ENCODE measurements around the gene GRHPR.
"Not testable (repeated sequence)": the region's sequence is repeated elsewhere in the genome, so short reads cannot be mapped to it uniquely, and the experiment has no call there.

GRHPR gene

DNA sequence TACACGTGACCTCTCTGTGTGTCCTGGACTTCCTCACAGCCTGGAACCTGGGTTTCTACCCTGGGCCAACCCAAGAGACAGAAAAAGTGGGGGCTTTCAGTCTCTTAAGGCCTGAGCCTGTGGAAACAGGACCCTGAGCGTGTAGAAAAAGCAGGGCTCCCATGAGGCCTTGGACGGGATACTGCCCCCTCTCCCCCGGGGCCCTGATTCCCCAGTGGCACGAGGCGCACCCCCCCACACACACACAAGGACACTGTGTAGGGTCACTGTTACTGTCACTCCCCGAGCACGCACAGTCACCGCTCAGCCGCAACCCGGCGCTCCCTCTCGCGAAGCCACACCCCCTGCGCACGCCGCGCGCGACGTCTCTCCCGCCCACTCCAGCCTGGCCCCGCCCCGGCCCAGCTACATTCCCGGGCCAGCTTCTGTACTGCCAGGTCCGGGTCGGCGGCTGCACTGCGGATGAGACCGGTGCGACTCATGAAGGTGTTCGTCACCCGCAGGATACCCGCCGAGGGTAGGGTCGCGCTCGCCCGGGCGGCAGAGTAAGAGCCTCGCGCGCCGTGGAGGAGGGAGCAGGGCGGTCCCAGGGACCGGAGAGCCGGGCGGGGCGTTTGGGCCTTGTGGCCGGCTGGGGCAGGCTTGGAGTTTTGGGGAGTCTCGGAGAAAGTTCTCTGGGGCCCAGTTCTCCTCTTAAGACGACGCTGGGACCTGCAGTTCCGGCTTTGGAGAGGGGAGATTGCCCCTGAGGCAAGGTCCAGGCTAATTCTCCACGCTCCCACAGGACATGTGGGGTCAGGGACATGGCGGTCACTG lies at the start of gene GRHPR:
GRHPR (plus strand) TSS at position 408 of the 816 bp plus-strand sequence; CDS start at position 463, 55 bp downstream.
- DNase-seq (ENCODE audit: low read depth, low spot score) = no peak

DNA sequence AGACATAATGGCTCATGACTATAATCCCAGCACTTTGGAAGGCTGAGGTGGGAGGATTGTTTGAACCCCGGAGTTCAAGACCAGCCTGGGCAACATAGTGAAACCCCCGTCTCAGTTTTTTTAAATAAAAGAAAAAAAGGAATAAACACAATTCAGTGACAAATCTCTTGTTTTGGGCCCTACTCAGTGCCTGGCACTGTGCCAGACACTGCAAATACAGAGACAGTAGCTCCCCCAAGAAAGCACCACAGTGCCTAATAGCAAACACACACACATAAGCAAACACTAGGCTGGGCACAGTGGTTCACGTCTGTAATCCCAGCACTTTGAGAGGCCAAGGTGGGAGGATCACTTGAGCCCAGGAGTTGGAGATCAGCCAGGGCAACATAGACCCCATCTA lies 49.7 kb upstream of the GRHPR start:
- no peak for DNase-seq (ENCODE audit: low read depth, low spot score)

GRCh38 chr9:37373621-37374020 lies 48.9 kb upstream of the GRHPR start:
- no peak for DNase-seq (ENCODE audit: low read depth, low spot score)

GRCh38 chr9:37374892-37375291 lies 47.6 kb upstream of the GRHPR start:
- no peak for DNase-seq (ENCODE audit: low read depth, low spot score)

DNA sequence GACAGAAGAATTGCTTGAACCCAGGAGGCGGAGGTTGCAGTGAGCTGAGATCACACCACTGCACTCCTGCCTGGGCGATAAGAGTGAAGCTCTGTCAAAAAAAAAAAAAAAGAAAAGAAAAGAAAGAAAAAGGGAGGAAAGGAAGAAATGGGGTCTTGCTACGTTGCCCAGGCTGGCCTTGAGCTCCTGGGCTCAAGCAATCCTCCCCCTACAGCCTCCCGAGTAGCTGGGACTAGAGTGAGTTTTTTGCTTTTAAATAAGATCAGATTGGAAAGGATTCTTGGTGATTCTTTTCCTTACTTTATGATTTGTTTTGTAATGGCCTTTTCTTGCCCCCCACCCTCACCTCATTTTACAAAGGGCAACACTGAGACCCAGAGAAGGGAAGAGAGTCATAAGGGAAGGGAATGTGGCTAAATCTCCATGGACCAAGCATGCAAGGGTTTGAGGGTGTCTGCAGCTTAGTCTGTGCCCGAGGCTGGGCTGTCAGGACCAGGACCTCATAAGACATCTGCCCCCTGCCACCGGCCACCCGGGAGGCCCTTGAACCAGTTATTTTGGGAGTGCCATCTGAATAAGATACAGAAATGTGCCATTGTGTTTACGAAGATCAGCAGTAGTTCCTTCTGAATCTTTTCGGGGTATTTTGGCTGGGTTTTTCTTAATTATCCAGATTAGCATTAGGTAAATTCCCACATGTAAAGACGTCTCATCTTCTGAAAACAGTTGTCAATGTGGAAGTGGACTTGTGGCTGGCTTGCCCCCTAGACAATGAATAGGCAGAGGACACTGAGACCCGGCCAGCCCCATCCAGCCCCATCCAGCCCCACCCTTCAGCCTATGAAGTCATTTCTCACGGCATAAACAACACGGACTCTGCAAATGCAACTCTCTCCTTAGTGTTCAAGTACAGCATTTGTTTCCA lies 44.5 kb upstream of the GRHPR start:
- DNase-seq (ENCODE audit: low read depth, low spot score) = no peak

DNA sequence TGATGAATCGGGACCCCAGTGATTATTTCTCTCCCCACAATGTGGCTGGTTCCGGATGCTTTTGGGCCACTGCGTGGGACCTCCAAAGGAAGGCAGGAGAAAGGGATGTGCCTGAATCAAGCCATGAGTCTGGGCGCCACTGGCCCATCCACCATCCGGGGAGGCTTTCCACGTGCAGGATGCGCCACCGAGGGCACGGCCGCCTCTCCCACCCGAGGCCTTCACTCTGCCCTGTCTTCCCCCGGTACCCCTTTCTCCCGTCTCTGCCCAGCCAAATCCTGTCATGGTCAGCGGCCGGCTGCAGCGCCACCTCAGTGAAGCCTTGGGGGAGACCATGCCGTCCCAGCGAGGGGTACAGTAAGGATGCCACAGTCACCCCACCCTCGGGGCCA lies 43.9 kb upstream of the GRHPR start:
- no peak for DNase-seq (ENCODE audit: low read depth, low spot score)

- DNase-seq (ENCODE audit: low read depth, low spot score) = no peak
Measured at GRCh38 chr9:37379835-37380234, 42.7 kb upstream of the GRHPR start.

- no peak for DNase-seq (ENCODE audit: low read depth, low spot score)
Measured at GRCh38 chr9:37380570-37380969, 41.9 kb upstream of the GRHPR start.

DNA sequence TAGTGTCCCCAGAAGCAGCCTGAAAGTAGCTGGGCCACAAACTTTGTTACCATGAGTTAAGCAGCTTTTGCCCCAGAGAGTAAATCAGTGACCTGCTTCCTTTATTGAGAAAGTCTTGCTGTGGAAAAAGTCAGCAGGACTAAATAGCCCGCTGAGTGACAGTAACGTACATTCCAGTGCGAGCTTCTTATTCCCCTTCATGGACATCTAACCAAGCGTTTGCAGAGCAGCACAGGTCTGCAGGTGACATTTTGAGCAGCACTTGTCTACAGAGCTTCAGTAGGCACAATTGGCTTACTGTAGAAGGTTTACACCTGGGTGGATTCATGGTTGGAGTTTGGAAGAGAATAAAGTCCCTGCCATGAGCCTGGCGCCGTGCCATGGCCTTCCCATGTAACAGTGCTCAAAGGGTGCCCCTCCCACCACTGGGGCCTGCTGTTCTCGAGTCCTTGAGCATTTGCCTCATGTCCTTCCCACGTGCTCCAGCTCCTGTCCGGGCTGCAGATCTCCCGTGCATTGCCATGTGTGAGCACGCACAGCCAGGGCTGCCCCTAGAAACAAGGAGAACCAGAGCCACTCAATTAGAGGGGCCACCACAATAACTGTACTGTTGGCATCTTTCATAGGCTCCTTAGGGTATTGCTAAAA lies 41.3 kb upstream of the GRHPR start:
- no peak for DNase-seq (ENCODE audit: low read depth, low spot score)

DNA sequence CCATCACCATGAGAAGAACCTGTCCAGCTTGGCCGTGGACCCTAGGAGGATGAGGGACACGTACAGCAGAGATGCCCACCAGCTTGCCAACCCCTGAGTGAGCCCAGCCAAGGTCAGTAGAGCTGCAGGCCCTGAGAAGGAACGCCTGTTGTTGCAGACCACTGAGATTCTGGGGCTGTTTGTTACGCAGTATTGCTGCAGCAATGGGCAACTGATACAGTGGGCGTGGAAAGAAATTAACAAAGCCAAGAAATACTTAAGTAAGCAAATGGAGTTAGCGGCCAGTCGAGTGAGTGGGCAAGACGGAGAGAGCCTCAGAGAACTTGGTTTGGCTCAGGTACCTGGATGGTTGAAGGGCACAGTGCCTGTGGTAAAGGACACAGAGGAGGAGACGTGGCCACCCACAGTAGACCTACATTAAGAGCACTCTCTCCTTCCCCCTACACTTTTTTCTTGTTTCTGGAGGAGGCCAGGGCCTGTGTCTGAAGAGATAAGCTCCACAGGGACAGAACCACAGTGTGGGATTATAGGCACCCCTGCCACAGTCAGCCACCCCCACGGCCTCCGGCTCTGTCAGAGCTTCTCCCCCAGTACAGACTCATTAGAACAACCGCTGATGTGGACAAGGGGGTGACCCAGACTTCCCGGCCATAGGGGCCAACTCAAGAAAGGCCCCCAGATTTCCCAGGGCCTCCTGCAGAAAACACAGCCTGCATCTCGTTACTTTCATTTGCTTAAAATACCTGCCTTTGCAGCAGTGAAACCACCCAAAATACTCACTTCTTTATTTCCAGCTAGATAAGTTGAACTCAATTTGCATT lies 40.1 kb upstream of the GRHPR start:
- no peak for DNase-seq (ENCODE audit: low read depth, low spot score)

DNA sequence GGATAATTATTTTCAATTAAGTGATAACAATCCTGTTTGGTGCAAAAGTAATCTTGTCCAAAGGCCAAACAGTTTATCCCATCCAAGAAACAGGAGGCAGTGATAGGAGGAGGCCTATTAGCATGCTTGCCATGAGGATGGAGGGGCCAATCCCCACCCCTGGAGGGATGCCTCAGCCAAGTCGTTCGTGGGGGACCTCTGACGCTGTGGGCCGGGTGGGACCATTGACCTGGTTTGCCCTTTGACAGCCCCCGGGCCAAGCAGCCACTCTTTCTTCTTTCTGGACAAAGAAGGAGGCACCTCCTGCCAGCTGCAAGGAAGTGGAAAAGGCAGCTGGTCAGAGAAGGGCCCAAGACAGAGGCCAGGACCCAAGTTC lies 39.5 kb upstream of the GRHPR start:
- DNase-seq (ENCODE audit: low read depth, low spot score) = no peak

GRCh38 chr9:37383393-37383792 lies 39.1 kb upstream of the GRHPR start:
- DNase-seq (ENCODE audit: low read depth, low spot score) = no peak

GRCh38 chr9:37383876-37384746 lies 38.4 kb upstream of the GRHPR start:
- no peak for DNase-seq (ENCODE audit: low read depth, low spot score)

- DNase-seq (ENCODE audit: low read depth, low spot score) = no peak
Measured at GRCh38 chr9:37385286-37385685, 37.2 kb upstream of the GRHPR start.

- no peak for DNase-seq (ENCODE audit: low read depth, low spot score)
Measured at GRCh38 chr9:37386988-37387387, 35.5 kb upstream of the GRHPR start.

- no peak for DNase-seq (ENCODE audit: low read depth, low spot score)
Measured at GRCh38 chr9:37390759-37391158, 31.7 kb upstream of the GRHPR start.

DNA sequence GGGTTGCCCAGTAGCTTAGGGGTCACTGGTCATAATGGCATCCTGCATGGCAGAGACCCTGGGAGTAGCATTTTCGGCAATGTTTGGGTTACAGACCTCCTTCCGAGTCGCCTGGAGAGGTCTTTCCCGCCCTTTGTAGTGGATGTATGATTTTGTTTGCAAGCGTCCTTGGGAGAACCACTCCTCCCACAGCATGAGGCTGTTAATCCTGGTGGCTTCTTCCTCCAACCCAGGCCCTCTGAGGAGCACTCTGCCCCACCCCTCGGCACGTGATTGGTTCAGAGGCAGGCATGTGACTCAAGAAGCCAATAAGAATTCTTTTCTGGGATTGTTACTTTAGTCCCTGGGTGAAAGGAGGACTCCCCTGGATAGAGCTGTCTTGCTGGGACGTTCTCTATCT lies 30.2 kb upstream of the GRHPR start:
- no peak for DNase-seq (ENCODE audit: low read depth, low spot score)

GRCh38 chr9:37395229-37395628 lies 27.3 kb upstream of the GRHPR start:
- no peak for DNase-seq (ENCODE audit: low read depth, low spot score)

GRCh38 chr9:37395663-37396062 lies 26.8 kb upstream of the GRHPR start:
- no peak for DNase-seq (ENCODE audit: low read depth, low spot score)

DNA sequence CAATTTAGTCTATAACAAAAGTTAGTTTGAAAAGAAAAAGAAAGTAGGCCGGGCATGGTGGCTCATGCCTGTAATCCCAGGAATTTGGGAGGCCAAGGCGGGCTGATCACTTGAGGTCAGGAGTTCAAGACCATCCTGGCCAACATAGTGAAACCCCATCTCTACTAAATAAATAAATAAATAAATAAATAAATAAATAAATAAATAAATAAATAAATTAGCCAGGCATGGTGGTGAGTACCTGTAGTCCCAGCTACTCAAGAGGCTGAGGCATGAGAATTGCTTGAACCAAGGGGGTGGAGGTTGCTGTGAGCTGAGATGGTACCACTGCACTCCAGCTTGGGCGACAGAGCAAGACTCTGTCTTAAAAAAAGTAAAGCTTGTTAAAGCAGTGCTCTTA lies 24.5 kb upstream of the GRHPR start:
- not testable (repeated sequence) for DNase-seq (ENCODE audit: low read depth, low spot score)

Data from brain pericyte (primary cell).